ENCODE measurements around the gene SPOCK1. TPM values are rescaled to one million over a fixed set of nuclear protein-coding genes. Genes with fewer than 3 reads are reported as not detected.

SPOCK1 gene
- total and polyA plus RNA-seq, 9 of the 15 experiments (the other 6 are each of a cell fraction or from before 2014, with no cell fraction given): 0.01 to 0.35 (median 0.04) TPM; not detected in 6

GRCh38 chr5:137185193-137185592 lies 313.9 kb downstream of the SPOCK1 start:
- Histone ChIP-seq H4K20me1 (replicated peaks; ENCODE audit: control insufficient read depth, insufficient read depth, low read length) (no peaks in the 10 kb centered on the region; the same call in 1 of the 2 replicates), H3K27ac (ENCODE audit: extremely low read depth, low read depth, low read length) (no peak overlapping the region), H3K27me3 (ENCODE audit: control insufficient read depth in 2 of 2, insufficient read depth in 2 of 2, low read length in 2 of 2) (no peaks in the 10 kb centered on the region; a peak in 2 of 5 replicates), H3K4me2 (ENCODE audit: insufficient read depth, low read length) (no peak overlapping the region), H3K9ac (ENCODE audit: insufficient read depth in 1 of 2, low read depth in 2 of 2, low read length in 2 of 2) (no peak overlapping the region), H3K4me1 (replicated peaks in 1 of 2; ENCODE audit: control insufficient read depth in 2 of 2, insufficient read depth in 2 of 2, low read length in 2 of 2) (no peaks in the 10 kb centered on the region), H3K4me3 (no peak overlapping the region), H3K79me2 (ENCODE audit: control insufficient read depth, insufficient read depth, low read length) (no peaks in the 10 kb centered on the region), H3K9me3 (replicated peaks; ENCODE audit: control insufficient read depth, insufficient read depth, low read depth, low read length) (no peaks in the 10 kb centered on the region), H3K9me1 (ENCODE audit: control insufficient read depth, insufficient read depth, low read length) (no peaks in the 10 kb centered on the region), H3K36me3 (ENCODE audit: control insufficient read depth, insufficient read depth, low read length) (no peaks in the 10 kb centered on the region), H2AFZ (ENCODE audit: low read depth, low read length) (no peak overlapping the region)
- POLR2A ChIA-PET: no interaction called here
- intact Hi-C loops (cut with micrococcal nuclease) (no loop called here), in situ Hi-C loops (cut with MboI) (no loop called here)
- 0% methylated on average over 2 of the region's 2 CpGs for WGBS (ENCODE audit: insufficient coverage, low coverage, missing lambda C conversion rate)
- FAIRE-seq (no peak), ATAC-seq (no peak), DNase-seq (ENCODE audit: extremely low read depth in 1 of 4, low spot score in 3 of 4) (no peak)
- BruUV-seq (replicated peaks): no TSS peak
- CTCF ChIA-PET (ENCODE audit: low intra/inter-chr PET ratio): no interaction called here
- TF ChIP-seq ZSCAN29 (IDR thresholded peaks at IDR 0.05): no peak
- TF ChIP-seq, protein P1, sequence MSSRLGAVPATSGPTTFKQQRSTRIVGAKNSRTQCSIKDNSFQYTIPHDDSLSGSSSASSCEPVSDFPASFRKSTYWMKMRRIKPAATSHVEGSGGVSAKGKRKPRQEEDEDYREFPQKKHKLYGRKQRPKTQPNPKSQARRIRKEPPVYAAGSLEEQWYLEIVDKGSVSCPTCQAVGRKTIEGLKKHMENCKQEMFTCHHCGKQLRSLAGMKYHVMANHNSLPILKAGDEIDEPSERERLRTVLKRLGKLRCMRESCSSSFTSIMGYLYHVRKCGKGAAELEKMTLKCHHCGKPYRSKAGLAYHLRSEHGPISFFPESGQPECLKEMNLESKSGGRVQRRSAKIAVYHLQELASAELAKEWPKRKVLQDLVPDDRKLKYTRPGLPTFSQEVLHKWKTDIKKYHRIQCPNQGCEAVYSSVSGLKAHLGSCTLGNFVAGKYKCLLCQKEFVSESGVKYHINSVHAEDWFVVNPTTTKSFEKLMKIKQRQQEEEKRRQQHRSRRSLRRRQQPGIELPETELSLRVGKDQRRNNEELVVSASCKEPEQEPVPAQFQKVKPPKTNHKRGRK (tag; IDR thresholded peaks at IDR 0.05): no peak
- TF ChIP-seq ZBTB17 (CRISPR knock-in tag; IDR thresholded peaks at IDR 0.05): no peak
- TF ChIP-seq RBM39 (optimal IDR thresholded peaks at IDR 0.05; ENCODE audit: low read depth, low read length): no peak
- no peak for TF ChIP-seq SPI1 (IDR thresholded peaks at IDR 0.05; ENCODE audit: borderline replicate concordance, low read depth, low read length)
- TF ChIP-seq, protein P2, sequence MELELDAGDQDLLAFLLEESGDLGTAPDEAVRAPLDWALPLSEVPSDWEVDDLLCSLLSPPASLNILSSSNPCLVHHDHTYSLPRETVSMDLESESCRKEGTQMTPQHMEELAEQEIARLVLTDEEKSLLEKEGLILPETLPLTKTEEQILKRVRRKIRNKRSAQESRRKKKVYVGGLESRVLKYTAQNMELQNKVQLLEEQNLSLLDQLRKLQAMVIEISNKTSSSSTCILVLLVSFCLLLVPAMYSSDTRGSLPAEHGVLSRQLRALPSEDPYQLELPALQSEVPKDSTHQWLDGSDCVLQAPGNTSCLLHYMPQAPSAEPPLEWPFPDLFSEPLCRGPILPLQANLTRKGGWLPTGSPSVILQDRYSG (tag; conservative IDR thresholded peaks at IDR 0.05; ENCODE audit: low read depth): no peak
- TF ChIP-seq RHOXF2B (CRISPR knock-in tag; conservative IDR thresholded peaks at IDR 0.05): no peak
- TF ChIP-seq EHMT2 (IDR thresholded peaks at IDR 0.05): no peak
- no peak for TF ChIP-seq STAT5B (CRISPR knock-in tag; IDR thresholded peaks at IDR 0.05)
- no peak for TF ChIP-seq NFXL1 (CRISPR knock-in tag; IDR thresholded peaks at IDR 0.05)
- no peak for TF ChIP-seq ZSCAN32 (CRISPR knock-in tag; IDR thresholded peaks at IDR 0.05)
- TF ChIP-seq POLR2G (IDR thresholded peaks at IDR 0.05; ENCODE audit: low read depth, low read length): no peak
- TF ChIP-seq FOXJ2 (tag; IDR thresholded peaks at IDR 0.05): no peak
- TF ChIP-seq, protein P3, sequence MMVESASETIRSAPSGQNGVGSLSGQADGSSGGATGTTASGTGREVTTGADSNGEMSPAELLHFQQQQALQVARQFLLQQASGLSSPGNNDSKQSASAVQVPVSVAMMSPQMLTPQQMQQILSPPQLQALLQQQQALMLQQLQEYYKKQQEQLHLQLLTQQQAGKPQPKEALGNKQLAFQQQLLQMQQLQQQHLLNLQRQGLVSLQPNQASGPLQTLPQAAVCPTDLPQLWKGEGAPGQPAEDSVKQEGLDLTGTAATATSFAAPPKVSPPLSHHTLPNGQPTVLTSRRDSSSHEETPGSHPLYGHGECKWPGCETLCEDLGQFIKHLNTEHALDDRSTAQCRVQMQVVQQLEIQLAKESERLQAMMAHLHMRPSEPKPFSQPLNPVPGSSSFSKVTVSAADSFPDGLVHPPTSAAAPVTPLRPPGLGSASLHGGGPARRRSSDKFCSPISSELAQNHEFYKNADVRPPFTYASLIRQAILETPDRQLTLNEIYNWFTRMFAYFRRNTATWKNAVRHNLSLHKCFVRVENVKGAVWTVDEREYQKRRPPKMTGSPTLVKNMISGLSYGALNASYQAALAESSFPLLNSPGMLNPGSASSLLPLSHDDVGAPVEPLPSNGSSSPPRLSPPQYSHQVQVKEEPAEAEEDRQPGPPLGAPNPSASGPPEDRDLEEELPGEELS (CRISPR knock-in tag; IDR thresholded peaks at IDR 0.05; ENCODE audit: borderline replicate concordance): no peak
- TF ChIP-seq, protein P4, sequence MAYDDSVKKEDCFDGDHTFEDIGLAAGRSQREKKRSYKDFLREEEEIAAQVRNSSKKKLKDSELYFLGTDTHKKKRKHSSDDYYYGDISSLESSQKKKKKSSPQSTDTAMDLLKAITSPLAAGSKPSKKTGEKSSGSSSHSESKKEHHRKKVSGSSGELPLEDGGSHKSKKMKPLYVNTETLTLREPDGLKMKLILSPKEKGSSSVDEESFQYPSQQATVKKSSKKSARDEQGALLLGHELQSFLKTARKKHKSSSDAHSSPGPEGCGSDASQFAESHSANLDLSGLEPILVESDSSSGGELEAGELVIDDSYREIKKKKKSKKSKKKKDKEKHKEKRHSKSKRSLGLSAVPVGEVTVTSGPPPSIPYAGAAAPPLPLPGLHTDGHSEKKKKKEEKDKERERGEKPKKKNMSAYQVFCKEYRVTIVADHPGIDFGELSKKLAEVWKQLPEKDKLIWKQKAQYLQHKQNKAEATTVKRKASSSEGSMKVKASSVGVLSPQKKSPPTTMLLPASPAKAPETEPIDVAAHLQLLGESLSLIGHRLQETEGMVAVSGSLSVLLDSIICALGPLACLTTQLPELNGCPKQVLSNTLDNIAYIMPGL (CRISPR knock-in tag; IDR thresholded peaks at IDR 0.05): no peak
- TF ChIP-seq PHB2 (IDR thresholded peaks at IDR 0.05; ENCODE audit: low read depth): no peak
- no peak for TF ChIP-seq ZNF280A (IDR thresholded peaks at IDR 0.05; ENCODE audit: low read depth, partially characterized antibody)
